Stimulated activated CD8-positive, alpha-beta memory T cell treated with anti-CD3 and anti-CD28 coated beads, Interleukin-12 subunit alpha, Interleukin-12 subunit beta, amount 100 ng/mL, for 4 hours (primary cell): ENCODE measurements around the gene TMEM222.

Experiments used
- DNase-seq: peaks from one replicate; pipeline ENCODE4 v3.0.0-alpha.2; 2020; ENCODE audit warnings: low read depth

Gene TMEM222

DNA sequence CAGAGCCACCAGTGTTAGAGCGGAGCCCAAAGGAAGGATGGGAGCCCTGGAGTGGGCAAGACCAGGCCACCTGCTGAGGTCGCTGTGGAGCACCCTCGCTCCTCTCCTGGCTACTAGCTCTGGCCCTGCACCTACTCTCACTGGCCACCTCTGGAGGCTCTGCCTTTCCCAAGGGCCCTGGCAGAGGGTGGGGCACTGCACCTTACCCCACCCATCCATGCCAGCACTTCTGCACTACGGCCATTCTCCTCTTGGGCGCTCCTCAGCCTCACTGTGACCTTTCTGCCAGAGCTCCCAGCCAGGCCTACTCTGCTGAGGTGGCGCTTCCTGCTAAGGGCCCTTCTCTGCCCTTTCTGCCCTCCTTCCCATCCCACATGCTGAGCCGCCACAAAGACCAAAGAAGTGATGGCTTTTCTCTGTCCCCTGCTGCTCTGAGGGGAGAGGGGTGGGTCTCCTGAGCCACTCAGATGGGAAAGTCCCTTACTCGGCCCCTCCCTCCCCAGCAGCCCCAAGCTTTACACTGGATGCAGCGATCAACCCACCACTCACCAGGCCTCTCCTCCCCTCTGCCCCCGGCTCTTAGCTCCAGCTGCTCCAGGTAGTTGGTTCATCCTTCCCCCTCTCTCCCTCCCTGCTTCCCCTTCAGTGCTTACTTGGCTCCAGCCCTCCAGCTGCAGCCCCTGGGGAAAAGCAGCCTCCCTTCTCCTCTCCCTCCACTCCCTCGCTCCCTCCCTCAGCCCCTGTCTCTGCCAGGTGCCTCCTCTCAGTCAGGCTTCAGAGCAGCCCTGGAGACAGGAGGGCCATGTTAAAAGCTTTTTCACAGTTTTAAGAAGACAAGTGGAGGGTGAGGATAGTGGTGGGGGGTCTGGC lies 14.8 kb upstream of the TMEM222 start:
- no peak for DNase-seq

DNA sequence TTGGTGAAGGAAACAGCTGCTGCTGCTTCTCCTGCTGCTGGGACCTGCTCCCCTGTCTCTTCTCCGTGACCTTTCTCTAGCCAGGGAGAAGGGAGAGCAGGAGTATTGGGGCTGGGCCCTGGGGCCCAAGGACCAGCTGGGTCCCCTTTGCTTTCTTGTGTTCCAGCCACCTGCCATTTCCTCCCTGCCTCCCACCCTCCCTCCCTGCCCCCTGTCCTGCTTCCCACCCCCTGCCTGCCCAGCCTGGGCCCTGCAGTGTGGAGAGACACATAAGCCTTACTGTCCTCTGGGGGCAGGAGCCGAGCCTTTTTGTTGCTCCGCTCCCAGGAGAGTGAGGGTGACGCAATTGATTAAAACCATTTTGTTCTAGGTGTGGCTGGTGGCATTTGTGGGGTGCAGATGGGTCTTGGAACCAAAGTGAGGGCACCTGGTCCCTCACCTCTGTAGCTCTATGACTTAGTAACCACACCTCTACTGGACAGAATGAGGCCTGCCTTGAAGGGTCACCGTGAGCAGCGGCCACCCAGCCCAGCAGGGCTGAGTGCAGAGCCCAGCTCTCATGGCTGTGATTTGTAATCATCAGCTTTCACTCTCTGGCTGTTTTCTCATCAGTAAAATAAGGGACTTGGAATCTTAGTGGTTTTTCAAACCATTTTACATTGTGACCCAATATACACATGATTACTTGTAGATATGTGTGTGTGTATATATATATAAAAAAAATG lies 13.9 kb upstream of the TMEM222 start:
- no peak for DNase-seq

DNA sequence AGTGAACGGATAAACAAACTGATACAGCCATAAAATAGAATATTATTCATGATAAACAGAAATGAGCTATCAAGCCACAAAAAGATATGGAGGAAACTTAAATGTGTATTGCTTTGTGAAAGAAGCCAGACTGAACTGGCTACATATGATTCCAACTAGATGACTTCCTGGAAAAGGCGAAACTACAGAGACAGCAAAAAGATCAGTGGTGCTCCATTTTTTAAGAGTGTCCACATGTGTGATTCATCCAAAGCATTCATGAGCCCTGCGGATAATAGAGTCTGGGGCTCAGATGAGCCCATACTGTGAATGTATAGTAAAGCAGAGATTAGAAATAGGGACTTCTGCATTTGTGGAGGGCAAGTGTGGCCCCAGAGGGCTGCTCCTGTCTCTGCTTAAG lies 7.8 kb upstream of the TMEM222 start:
- DNase-seq, result no peak

DNA sequence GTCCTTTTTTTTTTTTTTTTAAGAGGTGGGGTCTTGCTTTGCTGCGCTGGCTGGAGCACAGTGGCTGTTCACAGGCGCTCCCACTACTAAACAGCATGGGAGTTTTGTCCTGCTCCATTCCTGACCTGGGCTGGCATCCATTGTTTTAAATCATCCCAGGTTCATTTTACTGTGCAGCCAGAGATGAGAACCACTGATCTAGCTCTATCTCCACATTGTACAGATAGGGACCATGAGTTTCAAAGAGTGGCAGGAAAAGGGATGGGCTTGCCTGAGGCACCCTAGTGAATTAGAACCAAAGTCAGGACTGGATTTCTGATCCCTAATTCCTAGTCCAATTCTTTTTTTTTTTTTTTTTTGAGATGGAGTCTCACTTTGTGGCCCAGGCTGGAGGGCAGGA lies 7.2 kb upstream of the TMEM222 start:
- no peak for DNase-seq

DNA sequence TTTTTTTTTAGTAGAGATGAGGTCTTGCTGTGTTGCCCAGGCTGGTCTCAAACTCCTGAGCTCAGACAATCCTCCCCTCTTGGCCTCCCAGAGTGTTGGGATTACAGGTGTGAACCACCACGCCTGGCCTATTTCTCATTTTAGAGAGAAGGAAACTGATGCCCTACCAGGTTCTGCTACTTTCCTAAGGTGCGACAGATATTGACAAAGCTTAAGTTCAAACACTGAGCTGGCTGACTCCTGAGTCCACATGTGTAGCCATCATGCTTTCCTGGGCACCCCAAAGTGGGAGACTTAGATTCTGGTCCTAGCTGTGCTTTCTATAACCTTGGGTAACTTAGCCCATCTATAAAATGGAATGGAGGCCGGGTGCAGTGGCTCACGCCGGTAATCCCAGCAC lies 5.1 kb upstream of the TMEM222 start:
- no peak for DNase-seq

DNA sequence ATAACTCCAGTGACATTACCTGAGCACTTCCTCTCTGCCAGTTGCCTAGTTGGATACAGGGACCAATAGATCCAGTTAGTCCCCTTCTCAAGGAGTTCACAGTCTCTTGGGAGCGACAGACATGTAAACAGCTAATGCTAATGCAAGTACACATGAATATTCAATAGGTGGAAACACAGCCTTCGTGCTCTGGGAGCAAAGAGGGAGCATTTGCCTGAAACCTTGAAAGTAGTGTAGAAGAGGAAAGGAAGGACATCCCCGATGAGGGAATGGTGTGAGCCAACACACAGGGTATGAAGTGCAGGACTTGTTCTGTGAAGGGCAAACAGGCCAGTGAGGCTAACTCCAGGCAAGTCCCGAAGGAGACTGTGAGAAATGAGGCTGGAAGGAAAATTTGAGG lies 3.8 kb upstream of the TMEM222 start:
- DNase-seq, result no peak

DNA sequence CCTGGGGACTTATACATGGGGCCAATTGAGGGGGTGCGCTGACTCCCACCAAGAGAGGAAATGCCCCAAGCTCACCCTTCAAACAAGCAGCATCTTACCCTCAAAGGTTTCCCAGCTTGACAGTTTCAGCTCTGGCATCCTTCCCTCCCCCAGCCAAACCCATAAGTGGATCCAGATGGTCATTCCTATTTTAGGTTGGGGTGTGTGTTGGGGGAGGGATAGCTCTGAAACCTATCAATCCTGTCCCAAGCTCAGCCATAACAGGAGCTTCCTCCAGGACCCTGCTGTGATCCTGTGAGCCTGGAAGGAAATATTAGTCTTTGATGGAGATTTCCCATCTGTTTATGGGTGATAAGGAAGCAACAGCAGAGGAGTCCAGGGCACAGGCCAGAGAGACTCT lies 3.4 kb upstream of the TMEM222 start:
- DNase-seq, result no peak

DNA sequence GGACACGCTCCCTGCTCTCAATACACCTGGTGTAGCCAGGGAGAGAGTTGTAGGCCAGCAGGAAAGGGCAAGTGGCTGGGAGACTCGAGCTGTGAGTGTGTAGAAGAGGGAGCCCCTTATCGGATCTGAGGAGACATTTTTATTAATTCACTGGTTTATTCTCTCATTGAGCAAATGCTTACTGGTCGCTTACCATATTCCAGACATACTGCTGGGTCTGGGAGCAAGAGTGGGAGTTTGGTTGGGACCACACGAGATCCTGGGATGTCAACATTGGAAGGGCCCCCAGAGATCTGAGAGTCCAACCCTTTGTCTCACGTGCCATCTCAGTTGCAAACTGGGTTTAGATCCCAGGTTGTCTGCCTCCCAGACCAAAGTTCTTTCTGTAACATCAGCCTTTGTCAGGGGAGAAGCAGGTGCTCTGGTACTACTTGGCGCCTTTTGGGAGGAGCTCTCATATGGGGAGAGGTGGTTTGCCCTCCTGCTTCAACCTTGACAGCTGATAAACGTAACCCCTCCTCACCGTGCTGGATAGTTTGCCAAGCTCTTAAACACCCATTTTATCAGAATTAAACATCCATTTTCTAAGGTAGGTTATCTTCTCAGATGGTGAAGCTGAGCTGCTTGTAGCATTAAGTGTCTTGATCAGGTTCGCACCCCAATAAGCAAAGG lies 742 bp downstream of the TMEM222 start:
- no peak for DNase-seq

DNA sequence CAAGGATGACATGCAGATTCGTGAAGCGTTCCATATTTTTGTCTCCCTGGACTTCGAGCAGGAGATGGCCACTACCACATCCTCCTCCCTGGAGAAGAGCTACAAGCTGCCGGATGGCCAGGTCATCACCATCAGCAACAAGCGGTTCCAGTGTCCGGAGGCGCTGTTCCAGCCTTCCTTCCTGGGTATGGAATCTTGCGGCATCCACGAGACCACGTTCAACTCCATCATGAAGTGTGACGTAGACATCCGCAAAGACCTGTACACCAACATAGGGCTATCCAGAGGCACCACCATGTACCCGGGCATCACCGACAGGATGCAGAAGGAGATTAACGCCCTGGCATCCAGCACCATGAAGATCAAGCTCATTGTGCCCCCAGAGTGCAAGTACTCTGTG lies 3.3 kb downstream of the TMEM222 start:
- no peak for DNase-seq

DNA sequence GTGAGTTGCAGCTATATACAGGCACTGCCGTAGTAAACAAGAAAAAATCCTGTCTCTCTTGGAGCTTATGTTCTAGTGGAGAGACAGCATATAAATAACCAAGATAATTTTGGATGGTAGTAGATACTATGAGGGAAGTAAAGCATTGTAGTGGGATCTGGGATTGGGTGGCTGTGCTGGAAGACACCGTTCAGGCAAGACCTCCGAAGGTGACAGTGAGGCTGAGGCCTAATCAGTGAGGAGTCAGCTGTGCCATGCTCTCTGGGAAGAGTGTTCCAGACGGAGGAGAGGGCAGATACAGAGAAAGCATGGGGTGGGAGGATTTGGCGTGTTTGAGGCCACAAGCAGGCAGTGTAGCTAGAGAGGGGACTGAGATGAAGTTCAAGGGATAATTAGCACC lies 6.0 kb downstream of the TMEM222 start:
- DNase-seq, result no peak

DNA sequence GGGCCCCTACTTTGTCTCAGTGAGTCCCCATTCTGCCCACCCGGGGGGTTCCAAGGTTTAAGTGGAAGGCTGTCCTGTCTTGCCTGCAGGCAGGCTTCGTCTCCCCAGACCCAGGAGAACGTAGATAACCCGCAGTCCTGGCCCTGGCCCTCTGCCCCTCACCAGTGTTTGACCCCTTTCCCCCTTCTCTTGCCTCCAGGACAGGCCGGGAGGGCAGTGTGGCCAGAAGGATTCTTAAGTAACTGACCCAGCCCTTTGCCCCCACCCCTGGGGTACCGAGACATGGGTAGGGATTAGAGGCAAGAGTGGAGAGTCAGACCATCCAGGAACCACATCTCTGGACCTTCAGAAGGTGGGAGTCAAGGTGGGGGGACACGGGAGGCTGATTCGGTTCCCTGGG lies 8.8 kb downstream of the TMEM222 start:
- DNase-seq, result no peak

DNA sequence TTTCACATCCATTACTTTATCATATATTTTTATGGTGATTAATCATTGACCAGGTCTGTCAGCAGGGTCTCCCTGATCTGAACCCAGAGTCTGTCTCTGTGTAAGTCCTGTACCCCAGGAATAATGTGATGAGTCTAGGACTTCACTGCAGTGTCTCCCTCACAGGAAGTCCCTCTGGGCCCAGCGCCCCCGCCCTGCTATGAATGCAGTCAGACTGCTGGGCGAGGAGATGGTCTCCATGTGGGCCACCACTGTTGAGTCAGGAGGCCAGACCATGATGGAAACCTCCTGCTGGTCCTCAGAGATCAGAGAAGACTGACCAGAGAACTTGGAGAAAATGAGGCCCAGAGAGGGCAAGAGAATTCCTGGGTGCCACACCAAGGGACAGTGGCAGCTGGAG lies 9.5 kb downstream of the TMEM222 start:
- no peak for DNase-seq

DNA sequence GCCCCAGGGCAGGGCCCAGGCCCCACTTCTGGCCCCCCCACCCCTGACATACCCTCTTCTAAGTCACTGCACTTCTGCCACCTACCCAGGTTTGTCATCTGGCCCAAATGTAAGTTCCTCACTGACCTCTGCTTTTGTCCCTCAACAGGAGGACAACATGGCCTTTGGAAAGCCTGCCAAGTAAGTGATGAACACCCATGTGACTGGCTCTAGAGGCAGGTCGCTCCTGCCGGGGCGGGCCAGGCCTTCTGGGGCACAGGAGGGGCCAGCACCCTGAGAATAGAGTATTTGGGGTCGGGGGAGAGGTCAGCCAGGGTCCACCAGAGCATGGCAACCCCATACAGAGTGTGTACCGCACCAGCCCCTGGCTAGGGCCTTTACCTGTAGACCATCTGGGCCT lies 10.0 kb downstream of the TMEM222 start:
- no peak for DNase-seq

DNA sequence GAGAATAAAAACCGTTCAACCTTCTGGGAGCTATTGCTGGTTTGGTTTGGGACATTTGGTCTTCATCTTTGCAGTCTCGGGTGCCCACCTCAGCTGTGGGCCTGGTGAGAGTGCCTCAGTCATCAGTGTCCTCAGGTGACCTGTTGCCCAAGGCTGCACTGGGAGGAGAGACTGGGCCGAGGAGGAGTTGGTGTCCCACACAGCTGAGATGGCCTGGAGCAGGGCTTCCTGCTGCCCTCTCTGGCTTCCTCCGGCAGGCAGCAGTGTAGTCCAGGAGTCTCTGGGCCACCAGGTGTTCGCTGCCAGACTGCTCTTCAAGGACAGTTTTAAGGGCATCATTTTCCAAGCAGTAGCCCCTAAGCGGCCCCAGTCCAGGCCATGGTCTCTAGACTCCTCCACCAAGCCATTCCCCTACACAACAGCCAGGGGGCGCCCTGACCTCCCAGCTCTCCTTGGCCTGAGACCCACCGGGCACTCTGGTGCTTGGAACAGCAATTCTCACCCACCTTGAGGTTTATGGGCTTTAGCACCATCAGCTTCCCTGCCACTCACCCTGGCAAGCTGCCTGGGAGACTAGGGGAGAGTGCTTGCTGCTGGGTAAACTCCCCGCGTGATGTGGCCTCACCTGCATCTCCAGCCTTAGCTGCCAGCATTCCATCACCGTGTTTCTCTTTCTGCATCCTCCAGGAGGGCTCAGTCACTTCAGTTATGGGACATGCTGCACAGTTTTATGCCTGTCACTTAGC lies 10.7 kb downstream of the TMEM222 start:
- no peak for DNase-seq

DNA sequence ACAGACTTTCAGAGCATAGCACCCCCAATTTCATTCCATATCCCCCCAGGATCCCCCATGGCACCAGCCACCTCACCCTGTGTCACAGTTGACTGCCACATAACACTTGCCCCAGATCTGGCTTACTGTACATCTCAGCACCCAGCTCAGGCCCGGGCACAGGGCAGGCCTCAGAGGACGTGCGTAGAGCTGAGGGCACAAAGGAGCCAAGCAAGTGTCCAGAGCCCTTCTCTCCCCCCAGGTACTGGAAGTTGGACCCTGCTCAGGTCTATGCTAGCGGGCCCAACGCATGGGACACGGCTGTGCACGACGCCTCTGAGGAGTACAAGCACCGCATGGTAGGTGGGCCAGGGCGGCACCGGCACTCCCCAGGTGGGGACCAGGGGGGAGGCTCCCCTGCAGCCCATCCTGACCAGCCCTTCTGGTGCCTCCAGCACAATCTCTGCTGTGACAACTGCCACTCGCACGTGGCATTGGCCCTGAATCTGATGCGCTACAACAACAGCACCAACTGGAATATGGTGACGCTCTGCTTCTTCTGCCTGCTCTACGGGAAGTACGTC lies 11.8 kb downstream of the TMEM222 start:
- DNase-seq, result no peak

DNA sequence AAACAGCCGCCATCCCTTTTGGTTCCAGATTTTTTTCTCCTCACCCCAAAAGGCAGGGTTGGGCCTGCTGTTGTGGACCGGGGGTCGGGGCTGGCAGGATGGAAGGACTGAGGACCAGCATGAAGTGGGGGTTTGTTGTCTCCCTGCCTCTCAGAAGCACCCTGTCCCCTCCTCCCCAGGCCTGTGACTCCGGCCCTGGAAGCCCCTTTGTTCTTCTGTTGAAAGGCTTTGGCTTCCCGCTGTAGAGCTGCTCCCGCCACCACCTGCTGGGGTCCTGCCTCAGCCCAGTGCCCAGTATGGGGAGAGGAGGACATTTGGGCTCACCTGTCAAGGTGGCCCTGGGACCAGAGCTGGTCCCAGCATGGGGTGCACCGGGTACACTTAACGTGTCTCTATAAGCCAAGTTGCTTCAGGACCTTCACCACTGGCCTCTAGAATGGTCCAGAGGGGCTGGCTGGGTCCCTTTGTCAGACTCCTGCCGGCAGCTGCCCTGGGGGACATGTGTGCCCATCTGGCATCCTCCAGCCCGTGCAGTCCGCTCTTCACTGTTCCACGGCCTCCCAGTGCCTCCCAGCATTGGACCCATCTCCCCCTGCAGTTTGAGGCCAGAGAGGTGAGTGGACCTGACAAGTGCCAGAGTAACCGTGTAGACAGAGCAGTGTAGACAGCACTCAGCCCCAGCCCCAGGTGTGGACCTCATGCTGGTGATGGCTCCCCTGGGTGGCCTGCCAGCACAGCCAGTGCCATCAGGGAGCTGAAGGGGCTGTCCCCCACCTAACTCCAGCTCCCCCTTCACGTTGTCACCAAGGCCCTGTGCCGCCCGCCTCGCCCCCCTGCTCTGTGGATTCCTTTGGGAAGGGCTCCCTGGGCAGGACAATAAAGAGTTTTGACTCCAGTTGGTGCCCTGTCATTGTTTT lies 13.8 kb downstream of the TMEM222 start:
- no peak for DNase-seq

DNA sequence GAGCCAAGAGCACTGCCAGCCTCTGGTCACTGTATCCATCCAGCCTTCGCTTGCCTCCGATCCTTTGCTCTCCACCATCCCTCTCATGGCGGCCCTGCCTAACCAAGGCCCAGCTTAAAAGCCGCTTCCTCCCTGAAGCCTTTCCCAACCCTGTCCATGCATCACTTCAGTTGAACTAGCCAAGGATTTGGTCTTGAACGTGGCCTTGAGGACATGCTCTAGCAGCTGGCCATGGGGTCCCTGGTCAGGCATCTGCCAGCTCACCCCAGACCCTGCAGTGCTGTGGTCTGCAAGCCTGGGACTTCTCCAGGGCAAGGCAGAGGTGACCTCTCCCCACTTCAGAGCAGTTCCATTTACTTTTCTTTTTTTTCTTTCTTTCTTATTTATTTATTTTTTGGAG lies 14.8 kb downstream of the TMEM222 start:
- DNase-seq, result no peak

DNA sequence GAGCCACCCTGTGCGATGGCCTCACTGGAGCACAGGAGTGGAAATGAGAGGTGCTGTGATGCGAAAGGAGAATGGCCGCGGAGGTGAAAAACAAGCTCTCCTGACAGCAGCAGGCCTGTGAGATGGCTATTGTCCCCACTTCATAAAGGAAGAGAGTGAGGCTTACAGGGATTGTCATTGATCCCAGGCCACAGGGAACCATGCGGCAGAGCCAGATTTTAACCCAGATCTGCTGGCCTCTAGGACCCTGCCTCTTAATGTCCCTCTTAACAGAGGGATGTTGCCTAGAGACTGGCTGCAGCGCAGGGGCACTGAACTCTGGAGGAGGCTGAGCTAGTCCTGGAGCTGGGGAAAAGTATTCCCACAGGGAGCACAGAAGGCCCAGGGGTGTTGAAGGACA lies 16.8 kb downstream of the TMEM222 start:
- no peak for DNase-seq

DNA sequence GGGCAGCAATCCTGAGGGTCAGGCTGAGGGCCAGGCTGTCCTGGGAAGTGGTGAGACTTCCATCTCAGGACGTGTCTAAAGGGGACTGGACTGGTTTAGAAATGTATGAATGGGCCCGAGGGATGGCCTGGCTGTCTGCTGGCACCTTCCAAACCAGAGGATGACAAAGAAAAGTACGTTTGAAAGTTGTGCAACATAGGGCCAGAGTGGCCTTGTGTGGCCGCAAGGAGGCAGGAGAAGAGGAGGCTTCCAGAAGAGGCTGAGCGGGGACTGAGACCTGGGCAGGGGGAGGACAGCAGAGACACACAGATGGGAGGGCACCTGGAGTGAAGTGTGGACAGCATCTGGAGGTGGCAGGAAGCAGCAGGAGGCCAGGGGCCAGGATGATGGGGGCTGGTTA lies 17.2 kb downstream of the TMEM222 start:
- DNase-seq, result no peak

DNA sequence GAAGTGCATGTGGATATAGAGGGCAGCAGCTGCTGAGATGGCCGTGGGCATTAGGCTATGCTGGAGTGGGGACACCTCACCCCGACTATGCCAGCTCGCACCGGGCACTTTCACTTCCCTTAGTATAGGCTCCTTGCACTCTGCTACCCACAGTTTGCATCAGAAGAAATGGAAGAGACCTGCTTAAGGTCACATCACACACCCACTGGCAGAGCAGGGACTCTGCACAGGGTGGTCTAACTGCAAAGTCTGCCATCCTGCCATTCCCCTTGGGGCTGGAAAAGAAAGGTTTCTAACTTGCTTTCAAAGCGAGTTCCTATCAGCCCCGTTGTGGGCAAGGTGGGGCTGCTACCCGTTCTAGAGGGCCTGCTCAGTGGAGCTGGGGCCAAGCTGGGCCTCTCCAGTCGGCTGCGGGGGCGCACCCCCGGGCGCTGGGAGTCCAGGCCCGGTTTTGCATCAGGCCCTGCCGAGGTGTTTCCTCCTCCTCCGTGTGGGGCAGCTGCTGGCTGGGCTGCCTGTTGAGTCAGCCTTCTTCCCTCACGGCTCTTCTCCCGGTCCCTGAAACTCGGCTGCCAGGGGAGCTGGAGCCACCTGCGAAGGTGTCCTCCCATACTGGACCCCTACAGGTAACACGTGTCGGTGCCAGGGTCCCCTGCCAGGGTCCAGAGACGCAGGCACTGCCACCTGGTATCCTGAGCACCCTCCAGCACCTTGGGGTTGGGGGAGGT lies 19.7 kb downstream of the TMEM222 start, which contains the start of gene SYTL1:
TSS of gene SYTL1 (plus strand) at position 498 of the 728 bp plus-strand sequence. CDS start 3,313 bp downstream, outside the sequence.
- DNase-seq, result peak; percentile 52
